Tibial nerve (tissue), 4 donors: ENCODE measurements around the gene RPL10L.

Experiments
- EP300 ChIP-seq, 2 donors: sonication (generic); formaldehyde crosslinking; IDR thresholded peaks; one replicate each; pipeline ENCODE4 v1.6.1; 2017; ENCODE audit warnings: antibody characterized with exemption in 2 of 2, mild to moderate bottlenecking in 1 of 2
- POLR2A ChIP-seq, 2 donors: fragments of 450-650 bp; IDR thresholded peaks; one replicate each; pipeline ENCODE4 v1.6.1; 2017; ENCODE audit warnings: antibody characterized with exemption in 2 of 2, mild to moderate bottlenecking in 2 of 2, moderate library complexity in 2 of 2
- TF ChIP-seq, protein P1 (sequence below), 5 experiments: fragments of 200-600 bp in 3 of 5; fragments of 450-650 bp in 2 of 5; sonication (generic) in 3 of 5; IDR thresholded peaks; one replicate each; pipeline ENCODE4 v1.5.1; 2016 to 2019; ENCODE audit warnings: antibody characterized with exemption in 5 of 5, mild to moderate bottlenecking in 3 of 5, moderate library complexity in 2 of 5

DNA sequence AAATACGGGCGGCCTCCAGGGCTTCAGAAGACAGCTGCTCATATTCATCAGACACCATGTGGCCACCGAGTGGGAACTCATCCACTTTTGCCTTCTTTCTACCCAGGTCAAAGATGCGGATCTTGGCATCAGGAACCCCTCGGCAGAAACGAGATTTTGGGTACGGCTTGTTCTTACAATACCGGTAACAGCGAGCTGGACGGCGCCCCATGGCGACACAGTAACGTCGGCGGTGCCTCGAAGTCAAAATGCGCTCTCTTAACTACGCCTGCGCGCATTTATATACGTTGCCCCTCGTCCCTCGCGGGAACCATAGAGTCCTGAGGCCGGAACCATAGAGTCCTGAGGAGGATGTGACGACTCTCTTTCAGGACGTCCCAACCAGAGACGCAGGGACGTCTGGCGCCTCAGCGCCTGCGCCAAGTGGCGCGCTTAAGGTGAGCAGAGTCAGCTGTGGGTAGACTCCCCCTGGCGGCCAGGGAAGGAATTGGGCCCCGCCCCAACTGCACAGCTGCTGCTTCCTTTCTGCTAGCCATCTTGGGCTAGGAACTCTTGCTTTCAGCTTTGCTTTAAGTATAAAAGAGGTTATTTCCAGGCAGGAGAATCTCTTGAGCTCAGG lies at the start of gene RPL10L:
- TF ChIP-seq POLR2A (IDR thresholded peaks at IDR 0.05) (no peak), EP300 (IDR thresholded peaks at IDR 0.05) (no peak)
- TF ChIP-seq, protein P1, sequence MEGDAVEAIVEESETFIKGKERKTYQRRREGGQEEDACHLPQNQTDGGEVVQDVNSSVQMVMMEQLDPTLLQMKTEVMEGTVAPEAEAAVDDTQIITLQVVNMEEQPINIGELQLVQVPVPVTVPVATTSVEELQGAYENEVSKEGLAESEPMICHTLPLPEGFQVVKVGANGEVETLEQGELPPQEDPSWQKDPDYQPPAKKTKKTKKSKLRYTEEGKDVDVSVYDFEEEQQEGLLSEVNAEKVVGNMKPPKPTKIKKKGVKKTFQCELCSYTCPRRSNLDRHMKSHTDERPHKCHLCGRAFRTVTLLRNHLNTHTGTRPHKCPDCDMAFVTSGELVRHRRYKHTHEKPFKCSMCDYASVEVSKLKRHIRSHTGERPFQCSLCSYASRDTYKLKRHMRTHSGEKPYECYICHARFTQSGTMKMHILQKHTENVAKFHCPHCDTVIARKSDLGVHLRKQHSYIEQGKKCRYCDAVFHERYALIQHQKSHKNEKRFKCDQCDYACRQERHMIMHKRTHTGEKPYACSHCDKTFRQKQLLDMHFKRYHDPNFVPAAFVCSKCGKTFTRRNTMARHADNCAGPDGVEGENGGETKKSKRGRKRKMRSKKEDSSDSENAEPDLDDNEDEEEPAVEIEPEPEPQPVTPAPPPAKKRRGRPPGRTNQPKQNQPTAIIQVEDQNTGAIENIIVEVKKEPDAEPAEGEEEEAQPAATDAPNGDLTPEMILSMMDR (IDR thresholded peaks at IDR 0.05): no peak
